Tibial nerve (tissue), 3 donors: Measurements from ENCODE around the gene PRSS3.
"Not testable (repeated sequence)": the region's sequence is repeated elsewhere in the genome, so short reads cannot be mapped to it uniquely, and the experiment has no call there.

ENCODE experiments used
- POLR2A ChIP-seq, 2 donors: fragments of 450-650 bp; IDR thresholded peaks; one replicate each; pipeline ENCODE4 v1.6.1; 2017; ENCODE audit warnings: antibody characterized with exemption in 2 of 2, mild to moderate bottlenecking in 2 of 2, moderate library complexity in 2 of 2
- TF ChIP-seq, protein P1 (sequence below), 5 experiments: fragments of 200-600 bp in 3 of 5; fragments of 450-650 bp in 2 of 5; sonication (generic) in 3 of 5; IDR thresholded peaks; one replicate each; pipeline ENCODE4 v1.5.1; 2016 to 2019; ENCODE audit warnings: antibody characterized with exemption in 5 of 5, mild to moderate bottlenecking in 3 of 5, moderate library complexity in 2 of 5

DNA sequence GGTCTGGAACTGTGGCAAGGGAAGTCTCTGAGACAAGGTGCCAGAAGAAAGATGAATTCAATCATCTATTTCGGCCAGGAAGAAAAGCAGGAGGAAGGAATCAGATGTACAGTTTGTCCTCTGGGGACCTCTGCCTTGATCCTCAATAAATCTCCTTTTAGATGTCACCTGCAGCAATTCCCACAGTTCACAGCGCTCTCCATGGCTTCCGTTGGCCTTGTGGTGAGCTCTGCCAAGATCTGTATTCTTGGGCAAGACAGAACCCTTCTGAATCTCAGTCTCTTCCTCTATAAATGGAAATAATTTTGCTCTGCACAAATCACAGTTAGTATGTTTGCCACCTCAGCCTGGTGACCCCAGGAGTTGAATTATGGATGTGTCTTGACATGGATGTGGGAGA, 8.8 kb downstream of the PRSS3 start:
- TF ChIP-seq POLR2A (IDR thresholded peaks at IDR 0.05) = not testable (repeated sequence)
- TF ChIP-seq, protein P1, sequence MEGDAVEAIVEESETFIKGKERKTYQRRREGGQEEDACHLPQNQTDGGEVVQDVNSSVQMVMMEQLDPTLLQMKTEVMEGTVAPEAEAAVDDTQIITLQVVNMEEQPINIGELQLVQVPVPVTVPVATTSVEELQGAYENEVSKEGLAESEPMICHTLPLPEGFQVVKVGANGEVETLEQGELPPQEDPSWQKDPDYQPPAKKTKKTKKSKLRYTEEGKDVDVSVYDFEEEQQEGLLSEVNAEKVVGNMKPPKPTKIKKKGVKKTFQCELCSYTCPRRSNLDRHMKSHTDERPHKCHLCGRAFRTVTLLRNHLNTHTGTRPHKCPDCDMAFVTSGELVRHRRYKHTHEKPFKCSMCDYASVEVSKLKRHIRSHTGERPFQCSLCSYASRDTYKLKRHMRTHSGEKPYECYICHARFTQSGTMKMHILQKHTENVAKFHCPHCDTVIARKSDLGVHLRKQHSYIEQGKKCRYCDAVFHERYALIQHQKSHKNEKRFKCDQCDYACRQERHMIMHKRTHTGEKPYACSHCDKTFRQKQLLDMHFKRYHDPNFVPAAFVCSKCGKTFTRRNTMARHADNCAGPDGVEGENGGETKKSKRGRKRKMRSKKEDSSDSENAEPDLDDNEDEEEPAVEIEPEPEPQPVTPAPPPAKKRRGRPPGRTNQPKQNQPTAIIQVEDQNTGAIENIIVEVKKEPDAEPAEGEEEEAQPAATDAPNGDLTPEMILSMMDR (IDR thresholded peaks at IDR 0.05) = not testable (repeated sequence)
